Activated CD4-positive, alpha-beta T cell treated with anti-CD3 and anti-CD28 coated beads for 4 hours (primary cell): ENCODE measurements around the gene ACLY.

ENCODE experiments used
- DNase-seq, 2 donors: peaks; one replicate each; pipeline ENCODE4 v3.0.0-alpha.2; 2020

The ACLY gene

GRCh38 chr17:41823580-41823979 lies 95.2 kb downstream of the ACLY start:
- DNase-seq: no peak

GRCh38 chr17:41823141-41823524 lies 95.6 kb downstream of the ACLY start:
- no peak for DNase-seq

- DNase-seq: no peak
These were observed 96.3 kb downstream of the ACLY start for GRCh38 chr17:41822216-41823140.

- no peak for DNase-seq
These were observed 97.0 kb downstream of the ACLY start for GRCh38 chr17:41821776-41822175.

GRCh38 chr17:41818024-41818423 lies 100.7 kb downstream of the ACLY start:
- DNase-seq: no peak
